ENCODE results near the gene GAREM1. TPM values are rescaled to one million over a fixed set of nuclear protein-coding genes. Genes with fewer than 3 reads are reported as not detected.

The GAREM1 gene
- total RNA-seq, 2 donors from 2014 or later, result 15.3 to 20.1 TPM

- TF ChIP-seq CTCF (IDR thresholded peaks at IDR 0.05), result no peak
- H3K4me3 ChIP-seq, result no peak overlapping the region
- H3K9me3 ChIP-seq, result no peaks in the 10 kb centered on the region
- H3K27ac ChIP-seq, result no peak overlapping the region
- intact Hi-C loops (cut with DNase I), result no loop called here
- H3K9ac ChIP-seq (ENCODE audit: low read depth in 2 of 2, low read length in 2 of 2), result no peak overlapping the region
- H3K4me1 ChIP-seq, result no peaks in the 10 kb centered on the region
- no peaks in the 10 kb centered on the region for H3K36me3 ChIP-seq
- DNase-seq, result no peak
- H3K27me3 ChIP-seq, result no peaks in the 10 kb centered on the region
Observed at GRCh38 chr18:32405588-32405987, 65.1 kb downstream of the GAREM1 start.

GRCh38 chr18:32401621-32402020 is 69.1 kb downstream of the GAREM1 start:
- Histone ChIP-seq H3K4me3 (no peak overlapping the region), H3K4me1 (no peaks in the 10 kb centered on the region), H3K9ac (ENCODE audit: low read depth in 2 of 2, low read length in 2 of 2) (no peak overlapping the region), H3K27me3 (no peaks in the 10 kb centered on the region), H3K36me3 (no peaks in the 10 kb centered on the region), H3K9me3 (no peaks in the 10 kb centered on the region), H3K27ac (no peak overlapping the region)
- DNase-seq, result no peak
- intact Hi-C loops (cut with DNase I), result no loop called here
- TF ChIP-seq CTCF (IDR thresholded peaks at IDR 0.05), result no peak

GRCh38 chr18:32393407-32393806 is 77.3 kb downstream of the GAREM1 start:
- no peaks in the 10 kb centered on the region for H3K36me3 ChIP-seq
- DNase-seq, result no peak
- no peaks in the 10 kb centered on the region for H3K4me1 ChIP-seq
- H3K9me3 ChIP-seq, result no peaks in the 10 kb centered on the region
- no peak overlapping the region for H3K27ac ChIP-seq
- no peaks in the 10 kb centered on the region for H3K27me3 ChIP-seq
- TF ChIP-seq CTCF (IDR thresholded peaks at IDR 0.05), result no peak
- intact Hi-C loops (cut with DNase I), result no loop called here
- H3K9ac ChIP-seq (ENCODE audit: low read depth in 2 of 2, low read length in 2 of 2), result no peak overlapping the region
- H3K4me3 ChIP-seq, result no peak overlapping the region

GRCh38 chr18:32391126-32391525 is 79.6 kb downstream of the GAREM1 start:
- no peak overlapping the region for H3K27ac ChIP-seq
- no peak for TF ChIP-seq CTCF (IDR thresholded peaks at IDR 0.05)
- no peaks in the 10 kb centered on the region for H3K4me1 ChIP-seq
- DNase-seq, result no peak
- H3K4me3 ChIP-seq, result no peak overlapping the region
- H3K27me3 ChIP-seq, result no peaks in the 10 kb centered on the region
- no peak overlapping the region for H3K9ac ChIP-seq (ENCODE audit: low read depth in 2 of 2, low read length in 2 of 2)
- no peaks in the 10 kb centered on the region for H3K9me3 ChIP-seq
- intact Hi-C loops (cut with DNase I), result no loop called here
- H3K36me3 ChIP-seq, result no peaks in the 10 kb centered on the region

GRCh38 chr18:32389858-32390257 is 80.8 kb downstream of the GAREM1 start:
- intact Hi-C loops (cut with DNase I), result no loop called here
- TF ChIP-seq CTCF (IDR thresholded peaks at IDR 0.05), result no peak
- Histone ChIP-seq H3K27ac (no peak overlapping the region), H3K27me3 (no peaks in the 10 kb centered on the region), H3K9me3 (no peaks in the 10 kb centered on the region), H3K4me3 (no peak overlapping the region), H3K9ac (ENCODE audit: low read depth in 2 of 2, low read length in 2 of 2) (no peak overlapping the region), H3K4me1 (no peaks in the 10 kb centered on the region), H3K36me3 (no peaks in the 10 kb centered on the region)
- DNase-seq, result peak; percentile 31

- Histone ChIP-seq H3K4me1 (no peaks in the 10 kb centered on the region), H3K9ac (ENCODE audit: low read depth in 2 of 2, low read length in 2 of 2) (no peak overlapping the region), H3K9me3 (no peaks in the 10 kb centered on the region), H3K27ac (no peak overlapping the region), H3K27me3 (no peaks in the 10 kb centered on the region), H3K36me3 (no peaks in the 10 kb centered on the region), H3K4me3 (no peak overlapping the region)
- no peak for DNase-seq
- no peak for TF ChIP-seq CTCF (IDR thresholded peaks at IDR 0.05)
- intact Hi-C loops (cut with DNase I), result no loop called here
Observed at GRCh38 chr18:32389191-32389590, 81.5 kb downstream of the GAREM1 start.
